NCI-H2107 (cell line): ENCODE results near the gene NEUROD4.

Experiments
- DNase-seq: peaks from one replicate; lab custom pipeline; 2025; lab: John Stamatoyannopoulos, UW

Gene NEUROD4

GRCh38 chr12:54998958-54999510, 20.7 kb upstream of the NEUROD4 start:
- no peak for DNase-seq

DNA sequence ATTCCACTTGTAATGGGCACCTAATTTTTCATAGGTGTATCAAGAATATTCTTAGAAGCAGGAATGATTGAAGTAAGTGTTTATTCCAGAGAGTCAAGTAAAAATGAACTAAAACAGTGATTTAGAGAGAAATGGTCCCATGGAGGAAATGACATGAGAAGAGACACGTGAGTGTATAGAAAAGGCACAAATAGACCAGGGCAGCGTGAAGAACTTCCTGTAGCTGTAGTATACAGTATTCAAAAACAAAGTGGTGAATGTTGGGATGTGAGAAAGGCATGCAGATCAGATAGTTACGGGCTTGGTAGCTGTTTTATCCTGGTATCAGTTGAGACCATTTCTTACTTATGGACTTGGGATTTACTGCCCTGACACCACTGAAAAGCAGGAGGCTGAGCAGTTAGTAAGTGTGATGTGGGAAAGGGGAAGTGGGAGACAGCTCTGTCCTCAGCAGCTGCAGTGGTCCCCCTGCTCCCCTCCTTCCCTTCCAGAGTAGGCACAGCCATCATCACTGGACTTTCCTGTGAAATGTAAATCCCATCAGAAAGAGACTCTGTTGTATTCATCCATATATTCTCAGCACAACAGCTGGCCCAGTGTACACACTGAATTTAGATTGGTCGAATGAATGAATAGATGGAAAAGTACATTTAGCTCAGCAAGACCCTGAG, 18.4 kb upstream of the NEUROD4 start:
- DNase-seq, result no peak

GRCh38 chr12:55002355-55002754, 17.4 kb upstream of the NEUROD4 start:
- DNase-seq, result no peak

- no peak for DNase-seq
Measured at GRCh38 chr12:55008944-55009585, 10.7 kb upstream of the NEUROD4 start.

- no peak for DNase-seq
Measured at GRCh38 chr12:55017416-55017925, 2.3 kb upstream of the NEUROD4 start.

GRCh38 chr12:55024575-55024974, 4.8 kb downstream of the NEUROD4 start:
- DNase-seq, result no peak

DNA sequence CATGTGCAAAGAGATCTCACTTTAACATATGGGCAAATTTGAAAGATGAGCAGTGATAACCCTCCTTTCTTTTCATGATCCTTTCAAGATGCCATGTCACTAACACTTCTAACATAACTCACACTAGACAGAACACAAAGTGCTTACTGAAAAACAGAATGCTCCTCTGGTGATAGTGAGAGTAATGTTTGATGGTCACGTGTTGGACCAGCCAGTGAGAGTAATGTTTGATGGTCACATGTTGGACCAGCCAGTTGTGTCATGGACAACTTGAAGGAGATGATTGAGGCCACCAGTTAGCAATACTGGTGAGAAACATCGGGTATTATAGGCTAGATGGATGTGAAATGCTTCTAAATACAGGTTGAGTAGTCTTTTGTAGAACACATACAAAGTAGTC, 5.7 kb downstream of the NEUROD4 start:
- no peak for DNase-seq

DNA sequence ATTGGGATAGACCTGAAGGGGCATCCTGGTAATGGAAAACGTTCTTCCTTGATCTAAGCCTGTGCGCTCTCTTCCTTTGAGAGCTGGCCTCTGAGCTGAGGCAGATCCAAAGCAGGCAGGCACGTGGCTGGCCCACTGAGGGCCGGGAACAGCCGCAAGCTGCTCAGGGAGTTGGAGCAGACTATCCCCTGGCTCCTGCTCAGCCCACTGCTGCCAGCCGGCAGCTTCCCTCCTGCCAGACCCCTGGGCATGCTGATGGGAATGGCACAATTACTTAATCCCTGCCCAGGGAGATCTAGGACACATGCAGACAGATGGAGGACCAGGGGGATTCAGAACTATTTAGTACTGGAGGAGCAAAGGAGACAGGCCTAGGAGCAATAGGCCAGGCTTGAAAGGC, 14.4 kb downstream of the NEUROD4 start:
- no peak for DNase-seq

DNA sequence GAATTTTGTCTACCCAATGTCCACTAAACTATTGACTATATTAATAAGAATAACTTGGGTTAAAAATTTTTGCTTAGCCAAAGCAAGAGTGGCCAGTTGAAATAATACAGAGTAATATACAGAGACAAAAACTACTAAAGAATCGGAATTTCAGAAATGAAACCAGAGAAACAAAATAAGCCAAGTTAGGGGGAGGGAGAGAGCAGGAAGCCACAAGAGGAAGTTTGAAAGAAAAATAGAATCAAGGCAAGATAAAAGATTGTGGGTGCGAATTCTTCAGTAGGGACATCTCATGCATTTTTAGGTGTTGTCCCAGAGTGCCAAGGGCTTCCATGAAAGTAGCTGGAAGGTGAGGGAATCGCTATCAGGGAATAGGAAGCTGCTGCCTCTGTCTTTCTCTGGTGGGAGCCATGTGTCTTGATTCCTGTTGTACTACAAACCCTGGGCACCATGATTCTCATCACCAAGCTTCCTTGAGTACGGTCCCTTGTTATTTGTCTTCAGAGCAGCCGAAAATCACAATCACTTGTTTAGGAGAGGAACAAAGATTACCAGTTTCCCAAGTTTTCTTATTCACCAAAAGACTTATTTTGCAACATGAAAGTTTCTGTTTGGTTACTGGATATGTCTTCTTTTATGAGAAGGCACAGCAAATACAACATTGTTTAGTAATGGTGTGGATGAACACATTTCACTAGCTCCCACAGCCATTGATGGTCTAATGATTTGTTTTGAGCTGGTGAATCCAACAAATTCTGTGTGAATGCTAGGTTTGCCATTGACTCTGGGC, 16.7 kb downstream of the NEUROD4 start:
- no peak for DNase-seq

DNA sequence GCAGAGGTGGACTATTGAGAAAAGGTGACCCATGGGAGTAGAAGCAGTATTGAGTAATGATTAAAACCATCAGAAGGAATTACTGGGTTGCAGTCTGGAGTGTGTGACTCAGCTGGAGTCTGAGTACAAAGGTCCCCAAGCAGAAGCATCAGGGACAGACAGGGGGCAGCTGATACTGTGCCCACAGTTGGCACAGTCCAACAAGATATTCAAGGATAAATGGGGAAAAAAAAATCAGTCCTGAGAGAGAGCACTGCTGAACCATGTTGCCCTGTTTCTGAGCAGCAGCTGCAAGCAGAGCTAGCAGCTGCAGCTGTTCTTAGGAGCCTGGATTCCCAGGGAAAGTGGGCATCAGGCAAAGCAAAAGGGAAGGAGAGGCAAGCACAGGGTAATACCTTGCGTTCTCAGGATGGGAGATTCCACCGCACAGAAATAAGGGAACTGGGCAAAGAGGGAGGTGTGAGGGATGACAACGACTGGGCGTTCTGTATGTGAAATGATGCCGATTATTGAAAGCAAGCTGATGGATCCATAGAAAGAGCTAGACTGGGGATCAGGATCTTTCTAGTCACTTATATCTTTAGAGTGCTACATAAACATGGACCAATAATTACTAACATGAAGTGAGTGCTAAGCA, 17.7 kb downstream of the NEUROD4 start:
- DNase-seq, result no peak

- no peak for DNase-seq
Measured at GRCh38 chr12:55039395-55040354, 19.9 kb downstream of the NEUROD4 start.

DNA sequence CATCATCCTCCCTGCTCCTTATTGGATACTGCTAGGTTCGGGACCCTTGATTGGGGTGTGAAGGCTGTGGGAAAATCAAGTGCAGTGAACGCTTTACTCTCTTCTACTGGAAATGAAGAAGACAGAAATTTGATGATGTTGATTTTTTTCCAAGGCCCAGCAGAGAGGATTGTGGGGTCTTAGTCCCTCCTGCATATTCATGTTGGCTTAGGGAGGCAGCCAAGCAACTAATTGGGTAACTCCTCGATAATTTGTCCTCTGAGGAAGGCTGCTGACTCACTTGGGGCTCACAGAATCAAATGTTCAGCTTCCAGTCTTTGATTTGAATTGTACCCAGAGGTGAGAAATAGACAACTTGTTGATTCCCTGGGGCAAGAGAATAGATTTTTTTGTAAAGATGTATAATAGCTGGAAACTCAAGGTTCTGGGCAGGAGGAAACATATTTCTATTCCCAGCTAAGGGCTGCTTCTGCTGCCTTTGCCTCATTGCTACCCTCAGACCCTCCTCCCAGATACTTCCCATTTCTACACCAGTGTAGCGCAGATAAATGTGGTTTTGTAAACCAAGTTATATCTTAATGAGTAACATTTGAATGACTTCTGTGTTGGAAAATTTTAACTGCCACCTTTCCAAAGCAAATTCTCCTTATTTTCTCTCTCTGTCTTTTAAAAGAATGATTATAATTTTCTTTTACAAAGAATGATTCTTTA, 21.7 kb downstream of the NEUROD4 start:
- no peak for DNase-seq

GRCh38 chr12:55043542-55043941, 23.8 kb downstream of the NEUROD4 start:
- DNase-seq, result no peak

- DNase-seq, result no peak
Measured at GRCh38 chr12:55044135-55044534, 24.4 kb downstream of the NEUROD4 start.

DNA sequence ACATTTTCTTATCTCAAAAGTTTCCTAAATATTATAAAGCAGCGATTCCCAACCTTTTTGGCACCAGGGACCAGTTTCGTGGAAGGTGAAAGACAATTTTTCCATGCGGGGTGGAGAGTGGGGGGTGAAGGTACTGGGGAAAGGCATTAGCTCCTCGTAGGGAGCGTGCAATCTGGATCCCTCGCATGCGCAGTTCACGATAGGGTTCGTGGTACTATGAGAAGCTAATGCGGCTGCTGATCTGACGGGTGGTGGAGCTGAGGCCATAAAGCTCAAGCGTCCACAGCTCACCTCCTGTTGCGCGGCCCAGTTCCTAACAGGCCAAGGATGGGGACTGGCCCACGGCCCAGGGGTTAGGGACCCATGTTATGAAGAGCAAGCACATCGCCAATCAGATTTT, 29.9 kb downstream of the NEUROD4 start:
- no peak for DNase-seq

GRCh38 chr12:55051197-55051947, 31.6 kb downstream of the NEUROD4 start:
- no peak for DNase-seq

DNA sequence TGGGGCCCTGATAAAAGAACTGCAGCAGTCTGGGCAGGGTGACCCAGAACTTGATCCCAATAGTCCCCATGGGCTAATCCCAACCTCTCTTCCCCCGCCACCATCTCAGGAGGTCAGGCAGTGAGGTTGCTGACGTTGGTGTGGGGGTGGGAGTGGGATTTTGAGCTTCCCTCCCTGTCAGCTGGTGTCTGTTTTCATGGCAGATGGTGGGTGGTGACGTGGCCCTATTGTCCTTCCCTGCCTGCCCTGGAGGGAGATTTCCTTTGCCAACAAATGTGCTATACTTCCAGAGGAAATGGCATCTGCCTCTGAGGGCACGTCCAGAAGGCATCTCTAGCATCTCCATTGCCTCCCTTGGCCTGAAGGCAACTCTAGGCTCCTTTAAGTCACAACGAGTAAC, 37.7 kb downstream of the NEUROD4 start:
- DNase-seq, result no peak

DNA sequence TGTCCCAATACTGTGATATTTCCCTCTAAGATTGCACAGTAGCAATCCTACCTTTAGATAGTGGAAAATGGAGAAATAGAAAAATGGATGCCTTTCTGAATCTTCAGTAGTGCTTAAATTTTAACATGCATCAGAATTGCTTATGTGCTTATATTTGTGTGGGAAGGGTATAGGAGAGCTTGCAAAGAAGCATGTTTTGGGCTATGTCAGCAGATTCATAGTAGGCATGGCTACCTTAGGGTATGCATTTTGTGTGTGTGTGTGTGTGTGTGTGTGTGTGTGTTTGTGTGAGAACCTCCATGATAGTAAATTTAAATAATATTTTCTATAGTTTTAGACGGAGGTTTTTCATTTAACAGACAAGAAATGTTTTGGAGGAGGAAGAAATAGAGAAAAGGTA, 38.3 kb downstream of the NEUROD4 start:
- no peak for DNase-seq

GRCh38 chr12:55058776-55059175, 39.0 kb downstream of the NEUROD4 start:
- DNase-seq, result no peak

DNA sequence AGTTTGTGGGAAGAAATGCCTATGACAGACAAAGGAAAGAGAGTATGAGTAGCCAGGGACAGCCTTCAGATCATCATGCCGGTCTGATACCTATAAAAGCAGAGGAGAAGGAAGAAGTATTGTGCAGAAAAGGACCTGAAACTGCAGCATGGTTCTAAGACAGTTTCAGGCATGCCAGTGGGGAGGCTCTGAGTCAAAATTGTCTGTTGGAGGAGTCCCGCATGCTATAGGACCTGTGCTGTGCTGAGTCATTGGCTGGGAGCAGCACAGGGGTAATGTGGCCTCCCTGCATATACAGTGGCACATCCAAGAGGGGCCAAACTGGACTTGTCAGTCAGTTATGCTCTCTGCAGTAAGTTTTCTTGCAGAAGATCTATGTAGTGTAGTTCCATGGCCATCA, 40.7 kb downstream of the NEUROD4 start:
- no peak for DNase-seq
